Mucosa of rectum (tissue), 2 donors: ENCODE results near the gene PRDM11.

Source experiments
- H3K27ac ChIP-seq, 2 donors: one replicate each; pipeline ENCODE4 v1.7.0; 2013; ENCODE audit warnings: inconsistent platforms in 2 of 2, low read depth in 2 of 2, low read length in 2 of 2
- H3K27me3 ChIP-seq, 2 donors: one replicate each; pipeline ENCODE4 v1.7.0; 2013; ENCODE audit warnings: low read length in 2 of 2; ENCODE audit not compliant: control insufficient read depth in 2 of 2, insufficient read depth in 2 of 2
- H3K36me3 ChIP-seq, 2 donors: one replicate each; pipeline ENCODE4 v1.7.0; 2013; ENCODE audit warnings: low read length in 2 of 2; ENCODE audit not compliant: control insufficient read depth in 2 of 2, insufficient read depth in 2 of 2
- H3K4me1 ChIP-seq, 2 donors: one replicate each; pipeline ENCODE4 v1.7.0; 2013; ENCODE audit warnings: low read length in 2 of 2, mild to moderate bottlenecking in 1 of 2; ENCODE audit not compliant: control insufficient read depth in 2 of 2, insufficient read depth in 2 of 2
- H3K4me3 ChIP-seq, 2 donors: one replicate each; pipeline ENCODE4 v1.7.0; 2013; ENCODE audit warnings: low read length in 2 of 2
- H3K9ac ChIP-seq, 2 donors: one replicate each; pipeline ENCODE4 v1.7.0; 2013; ENCODE audit warnings: low read length in 2 of 2, low read depth in 1 of 2, mild to moderate bottlenecking in 1 of 2
- H3K9me3 ChIP-seq, 2 donors: one replicate each; pipeline ENCODE4 v1.7.0; 2013; ENCODE audit warnings: low read length in 2 of 2; ENCODE audit not compliant: control insufficient read depth in 2 of 2
- donor health status: healthy.
- donor health status: Normal muscosa, but diverticular disease.

PRDM11 gene

GRCh38 chr11:45267052-45267451 is 120.6 kb downstream of the PRDM11 start:
- Histone ChIP-seq H3K9ac (peak overlapping the region in 1 of 2 donors; percentile 58), H3K4me3 (peak overlapping the region; percentile 52 to 56), H3K27me3 (peaks cover 0 to 2% of the 10 kb centered on the region in 2 donors), H3K4me1 (peaks cover 23 to 33% of the 10 kb centered on the region in 2 donors), H3K9me3 (no peaks in the 10 kb centered on the region), H3K36me3 (no peaks in the 10 kb centered on the region), H3K27ac (peak overlapping the region; percentile 87 to 91)

GRCh38 chr11:45267652-45268299 is 121.3 kb downstream of the PRDM11 start:
- Histone ChIP-seq H3K36me3 (no peaks in the 10 kb centered on the region), H3K4me1 (peaks cover 23 to 38% of the 10 kb centered on the region in 2 donors), H3K4me3 (no peak overlapping the region), H3K9ac (no peak overlapping the region), H3K27me3 (peaks cover 0 to 2% of the 10 kb centered on the region in 2 donors), H3K27ac (peak overlapping the region; percentile 87 to 91), H3K9me3 (no peaks in the 10 kb centered on the region)

GRCh38 chr11:45269678-45270077 is 123.2 kb downstream of the PRDM11 start:
- no peaks in the 10 kb centered on the region for H3K9me3 ChIP-seq
- H3K36me3 ChIP-seq: no peaks in the 10 kb centered on the region
- H3K4me3 ChIP-seq: no peak overlapping the region
- peaks cover 0 to 2% of the 10 kb centered on the region in 2 donors for H3K27me3 ChIP-seq
- no peak overlapping the region for H3K9ac ChIP-seq
- H3K27ac ChIP-seq: no peak overlapping the region
- H3K4me1 ChIP-seq: peaks cover 21 to 39% of the 10 kb centered on the region in 2 donors

GRCh38 chr11:45270946-45271716 is 124.7 kb downstream of the PRDM11 start:
- Histone ChIP-seq H3K9me3 (no peaks in the 10 kb centered on the region), H3K27ac (no peak overlapping the region), H3K27me3 (peaks cover 0 to 2% of the 10 kb centered on the region in 2 donors), H3K4me3 (peak overlapping the region in 1 of 2 donors; percentile 3), H3K9ac (no peak overlapping the region), H3K36me3 (no peaks in the 10 kb centered on the region), H3K4me1 (peaks cover 10 to 26% of the 10 kb centered on the region in 2 donors)

- Histone ChIP-seq H3K9me3 (no peaks in the 10 kb centered on the region), H3K27ac (peak overlapping the region in 1 of 2 donors; percentile 48), H3K27me3 (peaks cover 0 to 2% of the 10 kb centered on the region in 2 donors), H3K36me3 (no peaks in the 10 kb centered on the region), H3K4me3 (no peak overlapping the region), H3K4me1 (peaks cover 3 to 14% of the 10 kb centered on the region in 2 donors), H3K9ac (no peak overlapping the region)
These were observed 126.3 kb downstream of the PRDM11 start for GRCh38 chr11:45272701-45273100.

GRCh38 chr11:45273509-45273908 is 127.1 kb downstream of the PRDM11 start:
- Histone ChIP-seq H3K27me3 (peaks cover 0 to 2% of the 10 kb centered on the region in 2 donors), H3K9me3 (no peaks in the 10 kb centered on the region), H3K36me3 (no peaks in the 10 kb centered on the region), H3K4me1 (peaks cover 0 to 9% of the 10 kb centered on the region in 2 donors), H3K4me3 (no peak overlapping the region), H3K9ac (no peak overlapping the region), H3K27ac (no peak overlapping the region)

- no peak overlapping the region for H3K9ac ChIP-seq
- H3K4me1 ChIP-seq: peaks cover 0 to 9% of the 10 kb centered on the region in 2 donors
- no peaks in the 10 kb centered on the region for H3K36me3 ChIP-seq
- H3K27ac ChIP-seq: no peak overlapping the region
- H3K9me3 ChIP-seq: no peaks in the 10 kb centered on the region
- H3K27me3 ChIP-seq: peaks cover 0 to 2% of the 10 kb centered on the region in 2 donors
- H3K4me3 ChIP-seq: no peak overlapping the region
These were observed 127.8 kb downstream of the PRDM11 start for GRCh38 chr11:45274206-45274605.

GRCh38 chr11:45275828-45276227 is 129.4 kb downstream of the PRDM11 start:
- H3K4me3 ChIP-seq: no peak overlapping the region
- peaks cover 0 to 9% of the 10 kb centered on the region in 2 donors for H3K4me1 ChIP-seq
- peaks cover 0 to under 1% of the 10 kb centered on the region in 2 donors for H3K27me3 ChIP-seq

GRCh38 chr11:45278714-45279113 is 132.3 kb downstream of the PRDM11 start:
- no peaks in the 10 kb centered on the region for H3K4me1 ChIP-seq
- H3K4me3 ChIP-seq: no peak overlapping the region
- H3K9me3 ChIP-seq: no peaks in the 10 kb centered on the region
- no peaks in the 10 kb centered on the region for H3K36me3 ChIP-seq
- H3K9ac ChIP-seq: no peak overlapping the region
- H3K27me3 ChIP-seq: no peaks in the 10 kb centered on the region
- no peak overlapping the region for H3K27ac ChIP-seq

More at GRCh38 chr11:45275828-45276227, 129.4 kb downstream of the PRDM11 start:
- no peaks in the 10 kb centered on the region for H3K36me3 ChIP-seq
- H3K27ac ChIP-seq: no peak overlapping the region
- no peak overlapping the region for H3K9ac ChIP-seq
- H3K9me3 ChIP-seq: no peaks in the 10 kb centered on the region

GRCh38 chr11:45279645-45280044 is 133.2 kb downstream of the PRDM11 start:
- H3K9me3 ChIP-seq: no peaks in the 10 kb centered on the region
- no peak overlapping the region for H3K4me3 ChIP-seq
- no peaks in the 10 kb centered on the region for H3K36me3 ChIP-seq
- H3K27ac ChIP-seq: no peak overlapping the region
- no peaks in the 10 kb centered on the region for H3K4me1 ChIP-seq
- no peaks in the 10 kb centered on the region for H3K27me3 ChIP-seq
- no peak overlapping the region for H3K9ac ChIP-seq
